Mucosa of descending colon (tissue), 3 donors: ENCODE data around the gene NPFFR1. TPM values are rescaled to one million over a fixed set of nuclear protein-coding genes. Genes with fewer than 3 reads are reported as not detected.

Experiments used
- ATAC-seq: fragments of 200-7000 bp; cut with Tn5 transposase; one replicate; pipeline ENCODE4 v1.9.1; 2020; ENCODE audit warnings: mild to moderate bottlenecking, moderate library complexity
- DNase-seq, 3 donors: peaks; one replicate each; pipeline ENCODE4 v3.0.0-alpha.2; 2020
- H3K36me3 ChIP-seq: fragments of 200-600 bp; one replicate; pipeline ENCODE4 v1.8.0; 2021; ENCODE audit warnings: low read depth, mild to moderate bottlenecking
- H3K4me1 ChIP-seq: fragments of 200-600 bp; one replicate; pipeline ENCODE4 v1.8.0; 2021; ENCODE audit warnings: low read depth, mild to moderate bottlenecking
- H3K4me3 ChIP-seq: fragments of 200-600 bp; one replicate; pipeline ENCODE4 v1.8.0; 2021; ENCODE audit warnings: mild to moderate bottlenecking
- H3K9me3 ChIP-seq: fragments of 200-600 bp; one replicate; pipeline ENCODE4 v1.8.0; 2021; ENCODE audit warnings: mild to moderate bottlenecking
- CTCF ChIP-seq: fragments of 200-600 bp; IDR thresholded peaks from one replicate; pipeline ENCODE4 v1.8.0; 2022; ENCODE audit warnings: antibody characterized with exemption, mild to moderate bottlenecking
- intact Hi-C, 2 donors: fragments of 100-400 bp; cut with DNase I in 1 of 2; cut with micrococcal nuclease in 1 of 2; formaldehyde crosslinking; loops; one replicate each; pipeline versions ENCODE4 v1.11.0 to v1.11.1; 2022; cut with DNase I, micrococcal nuclease
- total RNA-seq, 3 donors: library from RNA; stranded (reverse); fragmentation: NEBNext Ultra II Directional in 2 of 3; extraction: Animal tissue kit (Norgen Biotek cat#: 25700) in 2 of 3; gene quantifications; one replicate each; pipeline versions ENCODE4 v1.2.1 to v1.2.4, GENCODE V29; 2021 to 2023
- donor health status: DM: no; HTN: no; CAD: no; lungs with moderate emphysema.
- donor health status: DM: no; HTN: no; CAD: no.
- donor health status: DM: no; HTN: yes; CAD: no.

Gene NPFFR1
- total RNA-seq, 3 donors from 2014 or later = 0.06 to 0.10 (median 0.06) TPM

- Histone ChIP-seq H3K4me3 (no peak overlapping the region), H3K9me3 (no peaks in the 10 kb centered on the region), H3K4me1 (no peaks in the 10 kb centered on the region), H3K36me3 (no peaks in the 10 kb centered on the region)
- DNase-seq (no peak), ATAC-seq (no peak)
- TF ChIP-seq CTCF = no peak
- intact Hi-C loops = no loop called here
Observed at GRCh38 chr10:70268376-70268775, 15.4 kb downstream of the NPFFR1 start.

- no peak for TF ChIP-seq CTCF
- Histone ChIP-seq H3K9me3 (no peaks in the 10 kb centered on the region), H3K4me3 (no peak overlapping the region), H3K4me1 (no peaks in the 10 kb centered on the region), H3K36me3 (no peaks in the 10 kb centered on the region)
- intact Hi-C loops = no loop called here
- peak; percentile 92 for ATAC-seq
- peak in 1 of 3 donors; percentile 12 for DNase-seq
Observed at GRCh38 chr10:70267161-70267933, 16.5 kb downstream of the NPFFR1 start.

GRCh38 chr10:70266701-70267100 is 17.1 kb downstream of the NPFFR1 start:
- intact Hi-C loops = no loop called here
- TF ChIP-seq CTCF = no peak
- ATAC-seq = no peak
- no peak for DNase-seq
- H3K9me3 ChIP-seq = no peaks in the 10 kb centered on the region
- H3K4me1 ChIP-seq = no peaks in the 10 kb centered on the region
- H3K36me3 ChIP-seq = no peaks in the 10 kb centered on the region
- no peak overlapping the region for H3K4me3 ChIP-seq

- Histone ChIP-seq H3K4me1 (no peaks in the 10 kb centered on the region), H3K4me3 (no peak overlapping the region), H3K36me3 (no peaks in the 10 kb centered on the region), H3K9me3 (no peaks in the 10 kb centered on the region)
- ATAC-seq = no peak
- intact Hi-C loops = no loop called here
- DNase-seq = no peak
- no peak for TF ChIP-seq CTCF
Observed at GRCh38 chr10:70266056-70266455, 17.7 kb downstream of the NPFFR1 start.

- Histone ChIP-seq H3K36me3 (no peaks in the 10 kb centered on the region), H3K4me3 (no peak overlapping the region), H3K9me3 (no peaks in the 10 kb centered on the region), H3K4me1 (no peaks in the 10 kb centered on the region)
- DNase-seq = no peak
- no peak for TF ChIP-seq CTCF
- ATAC-seq = peak; percentile 24
- intact Hi-C loops = no loop called here
Observed at GRCh38 chr10:70265032-70265689, 18.6 kb downstream of the NPFFR1 start.
